Fibroblast of villous mesenchyme (primary cell): ENCODE results near the gene CMYA5. TPM values are rescaled to one million over a fixed set of nuclear protein-coding genes. Genes with fewer than 3 reads are reported as not detected.

Source experiments
- DNase-seq: peaks from one replicate; pipeline ENCODE4 v3.0.0-alpha.2; 2010; ENCODE audit warnings: low read depth
- H3K4me3 ChIP-seq: 2 replicates; pipeline ENCODE4 v1.5.1; 2011; ENCODE audit warnings: low read depth, mild to moderate bottlenecking, low read length
- CTCF ChIP-seq: IDR thresholded peaks from 2 replicates; pipeline ENCODE4 v1.5.1; 2012; ENCODE audit warnings: low read depth, mild to moderate bottlenecking, low read length; ENCODE audit not compliant: insufficient read depth
- total RNA-seq: library from RNA; depleted of rRNA; stranded (reverse); fragments of >200 nt; gene quantifications from 2 replicates; pipeline ENCODE4 v1.2.3, GENCODE V29; 2012

Gene CMYA5
- total RNA-seq, 1 donor, result 1.7 TPM

- no peak for TF ChIP-seq CTCF
- DNase-seq, result no peak
- H3K4me3 ChIP-seq, result no peak overlapping the region
Observed at GRCh38 chr5:79787448-79787847, 97.8 kb downstream of the CMYA5 start.

DNA sequence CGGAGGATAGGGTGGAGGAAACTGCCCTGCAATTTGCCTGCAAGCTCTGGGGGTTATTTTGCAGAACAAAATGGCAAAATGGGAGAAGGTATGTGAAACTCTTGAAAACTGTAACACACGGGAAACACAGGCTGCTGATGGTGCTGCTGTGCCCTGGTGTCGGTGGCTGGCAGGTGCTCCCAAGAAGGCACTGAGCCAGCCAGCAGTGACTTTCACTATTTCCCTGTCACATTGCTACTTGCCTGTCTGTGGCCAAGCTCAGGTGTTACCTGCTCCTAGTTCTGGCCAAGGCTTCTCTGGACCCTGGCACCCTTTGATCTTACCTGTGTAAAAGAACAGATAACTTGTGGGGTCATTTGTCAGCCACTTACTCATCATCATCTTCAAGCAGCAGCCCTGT is 102.2 kb downstream of the CMYA5 start:
- no peak for DNase-seq
- H3K4me3 ChIP-seq, result no peak overlapping the region
- no peak for TF ChIP-seq CTCF

DNA sequence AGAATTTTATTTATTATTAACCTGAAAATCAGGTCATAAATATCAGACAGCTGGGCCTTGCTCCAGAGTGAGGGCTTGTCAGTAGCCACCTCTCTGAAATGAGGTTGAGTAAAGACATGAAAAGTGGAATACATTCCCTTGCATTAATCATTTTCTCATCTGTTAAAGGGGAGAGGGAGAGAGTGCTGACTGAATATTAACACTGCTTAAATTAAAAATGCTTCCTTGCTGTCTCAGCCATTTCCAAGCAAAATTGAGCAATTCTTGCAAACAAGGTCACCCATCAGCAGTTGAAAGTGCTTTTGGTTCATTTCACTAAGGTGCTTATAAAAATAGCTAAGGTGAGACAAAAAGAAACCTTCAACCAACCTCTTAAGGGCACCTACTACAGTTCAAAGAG is 102.8 kb downstream of the CMYA5 start:
- no peak overlapping the region for H3K4me3 ChIP-seq
- TF ChIP-seq CTCF, result no peak
- DNase-seq, result no peak

DNA sequence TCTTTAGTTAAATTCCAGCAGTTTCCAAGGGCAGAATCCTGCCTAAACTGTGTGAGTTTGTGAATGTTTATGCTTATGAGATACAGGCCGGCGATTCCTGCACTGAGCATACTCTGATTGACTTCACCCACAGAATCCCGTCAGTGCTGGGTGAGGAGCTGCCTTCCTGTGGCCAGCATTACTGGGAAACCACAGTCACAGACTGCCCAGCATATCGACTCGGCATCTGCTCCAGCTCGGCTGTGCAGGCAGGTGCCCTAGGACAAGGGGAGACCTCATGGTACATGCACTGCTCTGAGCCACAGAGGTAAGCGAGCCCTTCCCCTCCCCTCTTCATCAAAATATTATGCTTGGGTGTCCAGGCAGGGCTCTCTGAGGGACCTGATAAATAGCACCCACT is 103.7 kb downstream of the CMYA5 start:
- DNase-seq, result no peak
- TF ChIP-seq CTCF, result no peak
- no peak overlapping the region for H3K4me3 ChIP-seq

- no peak for DNase-seq
- no peak for TF ChIP-seq CTCF
- H3K4me3 ChIP-seq, result no peak overlapping the region
Observed at GRCh38 chr5:79793722-79794121, 104.1 kb downstream of the CMYA5 start.

GRCh38 chr5:79794347-79794746 is 104.7 kb downstream of the CMYA5 start:
- no peak for TF ChIP-seq CTCF
- no peak for DNase-seq
- no peak overlapping the region for H3K4me3 ChIP-seq

DNA sequence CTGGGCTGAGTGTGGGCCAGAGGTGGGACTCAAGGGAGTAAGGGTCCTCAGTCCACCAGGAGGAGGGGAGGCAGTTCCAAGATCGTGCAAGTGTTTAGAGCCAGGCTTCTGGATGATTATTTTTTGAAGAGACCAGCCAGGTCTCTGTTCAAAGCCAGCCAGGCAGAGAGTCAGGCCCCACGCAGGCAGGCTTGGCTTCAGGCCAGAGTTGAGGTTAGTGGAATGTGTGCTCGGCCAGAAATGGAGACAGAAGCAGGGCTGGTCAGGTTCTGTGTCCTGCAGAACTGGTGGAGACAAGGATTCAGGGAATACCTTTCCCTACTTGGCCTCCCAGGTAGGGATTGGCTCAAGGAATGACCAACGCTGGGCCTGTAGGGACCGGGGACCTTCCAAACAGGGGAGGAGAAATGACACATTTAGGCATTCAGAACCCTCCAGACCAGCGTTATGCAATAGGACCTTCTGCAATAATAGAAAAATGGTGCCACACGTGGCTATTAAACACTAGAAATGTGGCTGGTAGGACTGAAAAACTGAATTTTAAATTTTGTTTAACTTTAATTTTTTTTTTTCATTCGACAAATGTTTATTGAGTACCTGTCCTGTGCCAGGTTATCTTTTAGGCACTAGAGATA is 106.2 kb downstream of the CMYA5 start:
- DNase-seq, result peak; percentile 11
- TF ChIP-seq CTCF, result no peak
- H3K4me3 ChIP-seq, result no peak overlapping the region
